HuH-7 (cell line): ENCODE data around the gene APOA4.

Experiments used
- DNase-seq: peaks from one replicate; pipeline ENCODE4 v3.0.0; 2011; ENCODE audit warnings: low spot score

Gene APOA4

GRCh38 chr11:116774661-116775060, 48.4 kb downstream of the APOA4 start:
- DNase-seq = no peak

- DNase-seq = no peak
These were observed 49.7 kb downstream of the APOA4 start for GRCh38 chr11:116773203-116774097.

GRCh38 chr11:116772443-116773202, 50.5 kb downstream of the APOA4 start, which contains the start of gene BUD13:
BUD13 (minus strand) TSS chr11:116772987; CDS start chr11:116772964, 23 bp downstream.
- DNase-seq = peak; percentile 87

GRCh38 chr11:116771935-116772334, 51.2 kb downstream of the APOA4 start:
- no peak for DNase-seq
